Measurements from ENCODE around the gene PTPRZ1. TPM values are rescaled to one million over a fixed set of nuclear protein-coding genes. Genes with fewer than 3 reads are reported as not detected.

Gene PTPRZ1
- total RNA-seq, 1 donor from 2014 or later = 0.80 TPM

DNA sequence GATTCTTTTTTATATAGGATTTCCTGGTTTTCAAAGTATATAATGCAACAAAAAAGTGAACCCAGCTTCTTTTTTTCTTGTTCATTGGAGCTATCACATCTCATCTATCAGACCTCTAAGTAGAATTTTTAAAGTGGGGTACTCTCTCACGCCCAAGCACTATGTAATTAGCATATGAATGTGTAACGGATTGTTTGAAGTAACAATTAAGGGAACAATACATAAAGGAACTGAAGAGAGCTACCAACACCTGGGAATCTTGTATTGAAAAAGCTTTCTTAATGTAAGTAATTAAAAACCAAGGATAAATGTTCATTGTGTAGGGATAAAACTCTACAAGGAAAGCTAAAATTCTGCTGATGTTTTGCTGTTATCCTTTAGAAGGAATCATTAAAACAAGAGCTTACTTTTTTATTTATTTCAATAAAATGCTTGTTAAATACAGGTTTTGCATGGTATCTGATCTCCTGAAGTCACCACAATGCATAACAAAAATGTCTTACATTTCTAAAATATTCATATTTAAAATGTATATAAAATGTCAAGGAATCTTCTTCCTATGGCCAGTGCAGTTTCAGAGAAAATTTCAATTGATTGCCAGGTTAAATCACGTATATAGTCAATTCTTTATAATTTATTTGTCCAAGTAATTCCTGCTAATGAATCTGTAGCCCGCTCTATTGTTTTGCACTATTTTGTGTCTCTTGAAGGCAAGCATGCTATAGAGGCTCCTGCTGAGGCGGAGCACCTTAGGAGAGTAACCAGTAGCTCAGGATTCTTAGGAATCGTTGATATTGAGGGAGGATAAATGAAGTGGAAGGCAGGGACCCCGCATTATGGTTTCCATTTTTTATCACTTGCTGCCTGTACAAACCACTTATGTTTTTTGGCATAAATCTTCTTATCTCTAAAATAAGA lies 51.6 kb downstream of the PTPRZ1 start:
- Histone ChIP-seq H3K27me3 (ENCODE audit: low read depth) (no peaks in the 10 kb centered on the region), H3K27ac (replicated peaks) (no peak overlapping the region), H3K9me3 (replicated peaks) (no peaks in the 10 kb centered on the region), H3K4me1 (no peaks in the 10 kb centered on the region), H3K4me3 (no peak overlapping the region), H3K36me3 (no peaks in the 10 kb centered on the region)
- no peak for DNase-seq
- TF ChIP-seq, protein P1, sequence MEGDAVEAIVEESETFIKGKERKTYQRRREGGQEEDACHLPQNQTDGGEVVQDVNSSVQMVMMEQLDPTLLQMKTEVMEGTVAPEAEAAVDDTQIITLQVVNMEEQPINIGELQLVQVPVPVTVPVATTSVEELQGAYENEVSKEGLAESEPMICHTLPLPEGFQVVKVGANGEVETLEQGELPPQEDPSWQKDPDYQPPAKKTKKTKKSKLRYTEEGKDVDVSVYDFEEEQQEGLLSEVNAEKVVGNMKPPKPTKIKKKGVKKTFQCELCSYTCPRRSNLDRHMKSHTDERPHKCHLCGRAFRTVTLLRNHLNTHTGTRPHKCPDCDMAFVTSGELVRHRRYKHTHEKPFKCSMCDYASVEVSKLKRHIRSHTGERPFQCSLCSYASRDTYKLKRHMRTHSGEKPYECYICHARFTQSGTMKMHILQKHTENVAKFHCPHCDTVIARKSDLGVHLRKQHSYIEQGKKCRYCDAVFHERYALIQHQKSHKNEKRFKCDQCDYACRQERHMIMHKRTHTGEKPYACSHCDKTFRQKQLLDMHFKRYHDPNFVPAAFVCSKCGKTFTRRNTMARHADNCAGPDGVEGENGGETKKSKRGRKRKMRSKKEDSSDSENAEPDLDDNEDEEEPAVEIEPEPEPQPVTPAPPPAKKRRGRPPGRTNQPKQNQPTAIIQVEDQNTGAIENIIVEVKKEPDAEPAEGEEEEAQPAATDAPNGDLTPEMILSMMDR (IDR thresholded peaks at IDR 0.05; ENCODE audit: borderline replicate concordance) = no peak
- intact Hi-C loops (cut with micrococcal nuclease) = no loop called here

DNA sequence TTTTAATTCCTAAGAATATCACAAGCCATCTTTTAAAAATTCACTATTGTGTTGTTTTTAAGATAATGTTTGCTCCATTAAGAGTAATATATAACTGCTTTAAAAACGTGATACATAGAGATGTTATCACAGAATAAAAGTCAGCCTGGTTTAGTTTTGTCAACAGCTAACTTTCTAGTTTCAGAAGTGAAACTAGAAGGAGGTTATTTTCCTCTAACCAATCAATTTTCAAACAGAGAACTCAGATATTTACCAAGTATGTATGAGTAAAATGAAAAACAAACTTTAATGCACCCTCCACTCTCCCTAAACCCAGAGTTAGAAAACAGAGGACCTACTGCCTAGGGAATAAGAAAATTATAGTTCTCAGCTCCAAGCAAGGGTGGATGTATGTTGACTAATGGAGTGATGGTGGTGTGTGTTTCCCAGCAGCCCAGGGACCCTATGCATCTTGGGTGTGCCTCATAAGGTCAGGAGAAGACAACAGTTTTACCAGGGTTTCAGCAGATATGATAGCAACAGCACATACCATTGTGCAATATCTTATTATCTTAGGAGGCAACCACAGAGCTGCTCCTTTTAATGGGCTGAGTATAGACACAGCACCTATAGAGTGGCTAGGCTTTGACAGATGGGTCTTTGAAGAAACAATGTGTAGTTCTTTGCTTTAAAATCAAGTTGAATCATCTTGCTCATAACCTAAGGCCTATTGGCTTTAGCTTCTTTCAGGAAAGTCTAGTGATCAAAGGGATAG lies 58.4 kb downstream of the PTPRZ1 start:
- TF ChIP-seq, protein P1 (IDR thresholded peaks at IDR 0.05; ENCODE audit: borderline replicate concordance) = no peak

DNA sequence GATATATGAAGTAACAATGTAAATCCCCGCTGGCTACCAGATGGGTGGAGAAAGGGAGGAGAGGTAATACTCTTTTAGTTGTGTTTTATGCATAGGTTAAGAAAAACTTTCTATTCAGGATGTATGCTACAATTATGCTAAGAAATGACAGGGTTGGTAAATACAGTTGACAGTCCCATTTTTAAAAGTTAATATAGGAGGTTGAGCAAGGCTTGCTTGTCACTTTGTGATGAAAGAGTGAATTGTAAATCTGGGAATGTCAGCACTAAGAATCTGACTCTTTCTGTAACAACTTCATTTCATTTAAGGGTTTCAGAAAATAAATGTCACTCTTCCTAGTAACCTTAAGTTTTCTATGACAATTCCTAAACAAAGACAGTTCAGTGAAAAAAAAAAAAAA lies 59.8 kb downstream of the PTPRZ1 start:
- Histone ChIP-seq H3K9me3 (replicated peaks) (no peaks in the 10 kb centered on the region), H3K36me3 (no peaks in the 10 kb centered on the region), H3K27ac (replicated peaks) (no peak overlapping the region), H3K4me1 (no peaks in the 10 kb centered on the region), H3K27me3 (ENCODE audit: low read depth) (no peaks in the 10 kb centered on the region), H3K4me3 (no peak overlapping the region)
- intact Hi-C loops (cut with micrococcal nuclease) = no loop called here
- no peak for DNase-seq
- TF ChIP-seq, protein P1 (IDR thresholded peaks at IDR 0.05; ENCODE audit: borderline replicate concordance) = no peak

More for the DNA sequence above, 58.4 kb downstream of the PTPRZ1 start:
- Histone ChIP-seq H3K27ac (replicated peaks) (no peak overlapping the region), H3K4me1 (no peaks in the 10 kb centered on the region), H3K27me3 (ENCODE audit: low read depth) (no peaks in the 10 kb centered on the region), H3K36me3 (no peaks in the 10 kb centered on the region), H3K9me3 (replicated peaks) (no peaks in the 10 kb centered on the region), H3K4me3 (no peak overlapping the region)
- DNase-seq = no peak
- intact Hi-C loops (cut with micrococcal nuclease) = no loop called here

DNA sequence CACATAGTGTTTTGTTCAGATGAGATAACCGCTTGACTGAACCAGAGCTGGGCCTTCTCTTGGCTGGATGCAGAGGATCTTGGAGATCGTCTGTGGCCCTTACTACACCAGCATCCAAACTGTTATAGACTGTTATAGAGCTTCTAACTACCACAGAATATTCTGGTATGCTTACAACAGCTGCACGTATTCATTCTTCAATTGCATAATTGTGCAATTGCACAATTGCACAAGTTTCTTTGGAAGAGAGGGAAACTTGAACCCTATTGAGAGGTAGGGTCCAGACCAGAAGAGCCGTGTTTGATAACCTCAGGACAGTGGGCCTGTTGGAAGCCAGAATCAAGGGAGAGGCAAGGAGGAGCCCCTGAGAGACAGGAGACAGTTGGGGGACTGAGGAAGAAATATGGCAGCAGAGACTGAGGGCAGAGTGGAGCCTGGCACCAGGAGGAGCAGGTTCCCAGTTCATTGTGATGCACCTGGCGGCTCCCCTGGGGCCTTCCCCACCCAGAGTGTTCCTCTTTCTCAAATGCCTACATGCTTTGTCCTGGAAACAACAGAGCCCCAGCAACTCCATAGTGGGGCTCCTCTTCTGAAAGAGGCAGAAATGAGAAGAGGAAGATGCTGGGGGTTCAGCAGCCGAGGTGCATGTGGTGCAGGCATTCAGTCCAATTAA lies 64.1 kb downstream of the PTPRZ1 start:
- no peak for DNase-seq
- H3K36me3 ChIP-seq = no peaks in the 10 kb centered on the region
- no peak overlapping the region for H3K27ac ChIP-seq (replicated peaks)
- TF ChIP-seq, protein P1 (IDR thresholded peaks at IDR 0.05; ENCODE audit: borderline replicate concordance) = no peak
- H3K9me3 ChIP-seq (replicated peaks) = no peaks in the 10 kb centered on the region
- no peaks in the 10 kb centered on the region for H3K4me1 ChIP-seq
- no peaks in the 10 kb centered on the region for H3K27me3 ChIP-seq (ENCODE audit: low read depth)
- intact Hi-C loops (cut with micrococcal nuclease) = no loop called here
- H3K4me3 ChIP-seq = no peak overlapping the region

DNA sequence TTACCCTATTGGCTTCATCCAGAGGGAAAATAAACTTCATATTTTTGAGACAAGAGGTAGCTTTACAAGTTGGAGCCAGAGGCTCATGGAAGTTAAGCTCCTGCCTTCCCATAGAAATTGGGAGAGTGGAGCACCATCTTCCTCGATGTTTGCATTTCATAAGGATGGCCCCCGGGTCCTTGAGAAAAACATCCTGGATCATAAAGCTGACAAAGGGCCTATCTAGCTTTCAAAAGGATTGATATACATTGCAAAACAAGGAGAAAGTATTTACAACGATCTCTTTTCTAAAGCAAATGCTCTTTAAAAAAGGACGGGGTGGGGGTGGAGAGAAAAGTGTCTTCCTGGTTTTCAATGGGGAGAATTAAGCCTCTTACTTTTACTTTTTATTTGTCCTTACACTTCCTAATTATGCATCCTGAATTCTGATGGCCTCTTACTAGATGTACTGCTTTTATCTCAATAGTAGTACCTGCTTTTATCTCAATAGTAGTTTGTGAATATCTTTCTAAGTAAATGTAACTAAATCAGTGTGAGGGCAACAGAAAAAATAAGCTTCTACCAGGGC lies 65.6 kb downstream of the PTPRZ1 start:
- TF ChIP-seq, protein P1 (IDR thresholded peaks at IDR 0.05; ENCODE audit: borderline replicate concordance) = no peak
- no peak for DNase-seq
- no peaks in the 10 kb centered on the region for H3K27me3 ChIP-seq (ENCODE audit: low read depth)
- no peak overlapping the region for H3K4me3 ChIP-seq
- H3K4me1 ChIP-seq = no peaks in the 10 kb centered on the region
- intact Hi-C loops (cut with micrococcal nuclease) = no loop called here
- H3K9me3 ChIP-seq (replicated peaks) = no peaks in the 10 kb centered on the region
- H3K36me3 ChIP-seq = no peaks in the 10 kb centered on the region
- H3K27ac ChIP-seq (replicated peaks) = no peak overlapping the region
